HEK293 (cell line): ENCODE measurements around the gene EPS8.

Source experiments
- CTCF ChIA-PET: fragments of 350-600 bp; formaldehyde crosslinking; extraction: SDS; loops from one replicate; lab custom pipeline; 2021; ENCODE audit warnings: antibody characterized with exemption; lab: Yijun Ruan, JAX
- POLR2A ChIA-PET: fragments of 300-600 bp; formaldehyde crosslinking; extraction: SDS; loops from one replicate; lab custom pipeline; 2020; ENCODE audit warnings: antibody characterized with exemption, inconsistent platforms; lab: Yijun Ruan, JAX
- H3K27ac ChIP-seq: fragments of 200-500 bp; sonication (Bioruptor generic); 2 replicates; pipeline ENCODE4 v1.5.1; 2014; ENCODE audit warnings: low read depth, low read length, control low read depth, inconsistent platforms; ENCODE audit errors: extremely low read depth
- H3K36me3 ChIP-seq, 2 experiments: fragments of 200-500 bp in 1 of 2; sonication (Bioruptor generic) in 1 of 2; 1 replicate in 1 of 2; 2 replicates in 1 of 2; pipeline ENCODE4 v1.5.1; 2014 to 2017; ENCODE audit warnings: inconsistent platforms in 2 of 2, low read length in 2 of 2; ENCODE audit not compliant: control insufficient read depth in 2 of 2, insufficient read depth in 1 of 2
- H3K4me1 ChIP-seq: fragments of 200-500 bp; sonication (Bioruptor generic); 2 replicates; pipeline ENCODE4 v1.5.1; 2014; ENCODE audit warnings: mild to moderate bottlenecking, low read length, inconsistent platforms; ENCODE audit not compliant: control insufficient read depth, insufficient read depth
- H3K4me3 ChIP-seq: 2 replicates; pipeline ENCODE4 v1.5.1; 2011; ENCODE audit warnings: low read depth, mild to moderate bottlenecking, control low read depth, low read length, moderate library complexity
- H3K9me3 ChIP-seq: fragments of 200-500 bp; sonication (Bioruptor generic); 2 replicates; pipeline ENCODE4 v1.5.1; 2014; ENCODE audit warnings: low read depth, low read length, inconsistent platforms; ENCODE audit not compliant: control insufficient read depth, insufficient read depth
- EGR2 ChIP-seq: fragments of 450-650 bp; formaldehyde crosslinking; IDR thresholded peaks from 2 replicates; pipeline ENCODE4 v1.5.1; 2016; ENCODE audit warnings: low read depth, missing biosample characterization, missing genetic modification characterization
- MYNN ChIP-seq: fragments of 450-650 bp; formaldehyde crosslinking; IDR thresholded peaks from 2 replicates; pipeline ENCODE4 v1.5.1; 2016; ENCODE audit warnings: missing biosample characterization, missing genetic modification characterization, borderline replicate concordance
- SCRT1 ChIP-seq: fragments of 450-650 bp; formaldehyde crosslinking; IDR thresholded peaks from 2 replicates; pipeline ENCODE4 v1.5.1; 2016; ENCODE audit warnings: missing biosample characterization, missing genetic modification characterization, borderline replicate concordance
- SP2 ChIP-seq: fragments of 450-650 bp; formaldehyde crosslinking; IDR thresholded peaks from 2 replicates; pipeline ENCODE4 v1.5.1; 2016; ENCODE audit warnings: missing biosample characterization, missing genetic modification characterization
- SP3 ChIP-seq: fragments of 450-650 bp; formaldehyde crosslinking; IDR thresholded peaks from 2 replicates; pipeline ENCODE4 v1.5.1; 2016; ENCODE audit warnings: missing biosample characterization, missing genetic modification characterization
- TRIM28 ChIP-seq: IDR thresholded peaks from 2 replicates; pipeline ENCODE4 v1.6.1; 2011; ENCODE audit warnings: low read length, control low read depth, borderline replicate concordance
- ZNF138 ChIP-seq: fragments of 450-650 bp; formaldehyde crosslinking; IDR thresholded peaks from 2 replicates; pipeline ENCODE4 v1.5.1; 2016; ENCODE audit warnings: missing biosample characterization, missing genetic modification characterization, borderline replicate concordance
- ZNF155 ChIP-seq: fragments of 450-650 bp; formaldehyde crosslinking; IDR thresholded peaks from 2 replicates; pipeline ENCODE4 v1.5.1; 2016; ENCODE audit warnings: missing biosample characterization, missing genetic modification characterization
- ZNF221 ChIP-seq: fragments of 450-650 bp; formaldehyde crosslinking; IDR thresholded peaks from 2 replicates; pipeline ENCODE4 v1.5.1; 2017; ENCODE audit warnings: missing biosample characterization, missing genetic modification characterization, borderline replicate concordance
- ZNF37A ChIP-seq: fragments of 450-650 bp; IDR thresholded peaks from 2 replicates; pipeline ENCODE4 v1.5.1; 2018; ENCODE audit warnings: missing biosample characterization, missing genetic modification characterization
- ZNF394 ChIP-seq: fragments of 450-650 bp; formaldehyde crosslinking; IDR thresholded peaks from 2 replicates; pipeline ENCODE4 v1.5.1; 2016; ENCODE audit warnings: missing biosample characterization, missing genetic modification characterization, mild to moderate bottlenecking, moderate library complexity, borderline replicate concordance
- ZNF426 ChIP-seq: fragments of 450-650 bp; formaldehyde crosslinking; IDR thresholded peaks from 2 replicates; pipeline ENCODE4 v1.5.1; 2017; ENCODE audit warnings: missing biosample characterization, missing genetic modification characterization, mild to moderate bottlenecking, inconsistent platforms, moderate library complexity
- ZNF558 ChIP-seq: fragments of 450-650 bp; formaldehyde crosslinking; IDR thresholded peaks from 2 replicates; pipeline ENCODE4 v1.5.1; 2016; ENCODE audit warnings: missing biosample characterization, missing genetic modification characterization
- ZNF624 ChIP-seq: fragments of 450-650 bp; formaldehyde crosslinking; IDR thresholded peaks from 2 replicates; pipeline ENCODE4 v1.5.1; 2017; ENCODE audit warnings: missing biosample characterization, missing genetic modification characterization
- ZNF629 ChIP-seq: fragments of 450-650 bp; formaldehyde crosslinking; IDR thresholded peaks from 2 replicates; pipeline ENCODE4 v1.5.1; 2017; ENCODE audit warnings: missing biosample characterization, missing genetic modification characterization
- ZNF654 ChIP-seq: fragments of 450-650 bp; formaldehyde crosslinking; IDR thresholded peaks from 2 replicates; pipeline ENCODE4 v1.5.1; 2016; ENCODE audit warnings: low read depth, missing biosample characterization, missing genetic modification characterization
- ZNF791 ChIP-seq: fragments of 450-650 bp; formaldehyde crosslinking; IDR thresholded peaks from 2 replicates; pipeline ENCODE4 v1.5.1; 2016; ENCODE audit warnings: missing biosample characterization, missing genetic modification characterization
- TF ChIP-seq, protein P1 (sequence below): fragments of 450-650 bp; formaldehyde crosslinking; IDR thresholded peaks from 2 replicates; pipeline ENCODE4 v1.5.1; 2016; ENCODE audit warnings: missing biosample characterization, missing genetic modification characterization, low read depth
- TF ChIP-seq, protein P2 (sequence below): fragments of 450-650 bp; formaldehyde crosslinking; IDR thresholded peaks from 2 replicates; pipeline ENCODE4 v1.5.1; 2017; ENCODE audit warnings: missing biosample characterization, missing genetic modification characterization
- TF ChIP-seq, protein P3 (sequence below): fragments of 450-650 bp; formaldehyde crosslinking; IDR thresholded peaks from 2 replicates; pipeline ENCODE4 v1.5.1; 2017; ENCODE audit warnings: missing biosample characterization, missing genetic modification characterization
- TF ChIP-seq, protein P4 (sequence below): fragments of 450-650 bp; formaldehyde crosslinking; IDR thresholded peaks from 2 replicates; pipeline ENCODE4 v1.5.1; 2017; ENCODE audit warnings: missing biosample characterization, missing genetic modification characterization
- TF ChIP-seq, protein P5 (sequence below): fragments of 450-650 bp; formaldehyde crosslinking; IDR thresholded peaks from 2 replicates; pipeline ENCODE4 v1.5.1; 2016; ENCODE audit warnings: missing biosample characterization, missing genetic modification characterization

EPS8 gene

DNA sequence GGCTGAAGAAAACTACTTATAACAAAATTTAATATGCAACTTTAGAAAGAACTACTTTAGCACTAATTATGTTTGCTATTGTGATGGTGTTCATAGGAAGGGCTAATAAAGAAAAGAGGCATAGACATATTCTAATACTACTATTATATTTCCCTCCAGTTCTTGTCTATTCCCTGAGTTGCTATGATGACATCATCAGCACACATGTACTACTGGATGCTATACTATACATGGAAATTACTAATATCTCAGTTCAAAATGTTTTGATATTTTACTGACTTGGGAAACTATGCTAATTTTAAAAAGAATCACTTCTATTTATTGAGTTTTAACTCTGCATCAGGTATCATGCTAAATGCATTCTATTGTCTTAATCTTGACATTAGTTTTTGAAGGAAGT is 101.6 kb downstream of the EPS8 start:
- Histone ChIP-seq H3K27ac (no peak overlapping the region), H3K36me3 (no peaks in the 10 kb centered on the region), H3K9me3 (no peaks in the 10 kb centered on the region), H3K4me1 (peaks cover 36% of the 10 kb centered on the region)
- ChIA-PET POLR2A (no interaction called here), CTCF (no interaction called here)
- no peak for TF ChIP-seq ZNF558 (tag by site-specific recombination)
- TF ChIP-seq ZNF629 (tag by site-specific recombination), result peak; percentile 10; the same call in 1 of the 2 replicates
- TF ChIP-seq, protein P1, sequence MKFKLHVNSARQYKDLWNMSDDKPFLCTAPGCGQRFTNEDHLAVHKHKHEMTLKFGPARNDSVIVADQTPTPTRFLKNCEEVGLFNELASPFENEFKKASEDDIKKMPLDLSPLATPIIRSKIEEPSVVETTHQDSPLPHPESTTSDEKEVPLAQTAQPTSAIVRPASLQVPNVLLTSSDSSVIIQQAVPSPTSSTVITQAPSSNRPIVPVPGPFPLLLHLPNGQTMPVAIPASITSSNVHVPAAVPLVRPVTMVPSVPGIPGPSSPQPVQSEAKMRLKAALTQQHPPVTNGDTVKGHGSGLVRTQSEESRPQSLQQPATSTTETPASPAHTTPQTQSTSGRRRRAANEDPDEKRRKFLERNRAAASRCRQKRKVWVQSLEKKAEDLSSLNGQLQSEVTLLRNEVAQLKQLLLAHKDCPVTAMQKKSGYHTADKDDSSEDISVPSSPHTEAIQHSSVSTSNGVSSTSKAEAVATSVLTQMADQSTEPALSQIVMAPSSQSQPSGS, result peak; percentile 91
- TF ChIP-seq, all 188 proteins: peak for 2
- H3K4me3 ChIP-seq, result no peak overlapping the region

DNA sequence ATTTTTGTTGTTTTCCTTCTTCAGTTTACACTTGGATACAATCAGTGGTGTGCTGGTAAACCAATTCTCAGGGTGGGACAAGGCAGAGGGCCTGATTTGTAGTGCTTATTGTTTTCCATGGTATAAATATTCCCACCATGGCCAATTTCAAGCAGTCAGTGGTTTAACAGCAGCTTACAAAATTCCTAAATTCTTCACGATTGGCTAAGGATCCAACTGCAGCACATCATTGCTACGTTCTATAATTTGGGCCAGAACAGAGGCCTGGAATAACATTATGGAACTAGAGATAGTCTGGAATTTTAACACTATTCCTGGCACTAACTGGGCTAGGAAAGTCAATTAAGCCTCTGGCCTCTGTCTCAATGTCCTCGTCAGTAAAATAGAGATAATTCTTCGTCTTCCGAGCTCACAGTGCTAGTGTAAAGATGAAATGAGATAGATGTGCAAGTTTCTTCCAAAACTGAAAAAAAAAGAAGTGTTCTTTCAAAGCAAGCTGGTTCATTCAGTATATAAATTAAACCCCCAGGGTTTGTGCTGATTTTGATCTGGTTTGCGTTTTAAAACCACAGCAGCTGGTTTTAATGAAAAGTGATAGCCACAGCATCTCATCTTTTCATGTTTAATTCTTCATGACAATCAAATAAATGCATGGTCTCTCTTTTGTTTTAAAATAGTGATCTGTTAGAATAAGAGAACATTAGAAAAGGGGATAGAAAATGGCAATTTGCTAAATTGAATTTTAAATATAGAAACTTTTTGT is 104.1 kb downstream of the EPS8 start:
- Histone ChIP-seq H3K36me3 (no peaks in the 10 kb centered on the region), H3K4me1 (peaks cover 26% of the 10 kb centered on the region), H3K9me3 (no peaks in the 10 kb centered on the region), H3K27ac (no peak overlapping the region), H3K4me3 (no peak overlapping the region)
- TF ChIP-seq TRIM28 (no peak), EGR2 (tag by site-specific recombination) (no peak), ZNF155 (no peak), SCRT1 (tag by site-specific recombination) (no peak), ZNF138 (tag by site-specific recombination) (no peak), SP2 (tag by site-specific recombination) (no peak), ZNF624 (tag by site-specific recombination) (no peak), ZNF791 (tag by site-specific recombination) (no peak), ZNF37A (tag by site-specific recombination) (no peak)
- TF ChIP-seq, protein P2, sequence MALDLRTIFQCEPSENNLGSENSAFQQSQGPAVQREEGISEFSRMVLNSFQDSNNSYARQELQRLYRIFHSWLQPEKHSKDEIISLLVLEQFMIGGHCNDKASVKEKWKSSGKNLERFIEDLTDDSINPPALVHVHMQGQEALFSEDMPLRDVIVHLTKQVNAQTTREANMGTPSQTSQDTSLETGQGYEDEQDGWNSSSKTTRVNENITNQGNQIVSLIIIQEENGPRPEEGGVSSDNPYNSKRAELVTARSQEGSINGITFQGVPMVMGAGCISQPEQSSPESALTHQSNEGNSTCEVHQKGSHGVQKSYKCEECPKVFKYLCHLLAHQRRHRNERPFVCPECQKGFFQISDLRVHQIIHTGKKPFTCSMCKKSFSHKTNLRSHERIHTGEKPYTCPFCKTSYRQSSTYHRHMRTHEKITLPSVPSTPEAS, result no peak
- TF ChIP-seq, protein P3, sequence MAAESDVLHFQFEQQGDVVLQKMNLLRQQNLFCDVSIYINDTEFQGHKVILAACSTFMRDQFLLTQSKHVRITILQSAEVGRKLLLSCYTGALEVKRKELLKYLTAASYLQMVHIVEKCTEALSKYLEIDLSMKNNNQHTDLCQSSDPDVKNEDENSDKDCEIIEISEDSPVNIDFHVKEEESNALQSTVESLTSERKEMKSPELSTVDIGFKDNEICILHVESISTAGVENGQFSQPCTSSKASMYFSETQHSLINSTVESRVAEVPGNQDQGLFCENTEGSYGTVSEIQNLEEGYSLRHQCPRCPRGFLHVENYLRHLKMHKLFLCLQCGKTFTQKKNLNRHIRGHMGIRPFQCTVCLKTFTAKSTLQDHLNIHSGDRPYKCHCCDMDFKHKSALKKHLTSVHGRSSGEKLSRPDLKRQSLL, result no peak
- TF ChIP-seq, protein P4, sequence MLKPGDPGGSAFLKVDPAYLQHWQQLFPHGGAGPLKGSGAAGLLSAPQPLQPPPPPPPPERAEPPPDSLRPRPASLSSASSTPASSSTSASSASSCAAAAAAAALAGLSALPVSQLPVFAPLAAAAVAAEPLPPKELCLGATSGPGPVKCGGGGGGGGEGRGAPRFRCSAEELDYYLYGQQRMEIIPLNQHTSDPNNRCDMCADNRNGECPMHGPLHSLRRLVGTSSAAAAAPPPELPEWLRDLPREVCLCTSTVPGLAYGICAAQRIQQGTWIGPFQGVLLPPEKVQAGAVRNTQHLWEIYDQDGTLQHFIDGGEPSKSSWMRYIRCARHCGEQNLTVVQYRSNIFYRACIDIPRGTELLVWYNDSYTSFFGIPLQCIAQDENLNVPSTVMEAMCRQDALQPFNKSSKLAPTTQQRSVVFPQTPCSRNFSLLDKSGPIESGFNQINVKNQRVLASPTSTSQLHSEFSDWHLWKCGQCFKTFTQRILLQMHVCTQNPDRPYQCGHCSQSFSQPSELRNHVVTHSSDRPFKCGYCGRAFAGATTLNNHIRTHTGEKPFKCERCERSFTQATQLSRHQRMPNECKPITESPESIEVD, result no peak
- ChIA-PET CTCF (no interaction called here), POLR2A (no interaction called here)

DNA sequence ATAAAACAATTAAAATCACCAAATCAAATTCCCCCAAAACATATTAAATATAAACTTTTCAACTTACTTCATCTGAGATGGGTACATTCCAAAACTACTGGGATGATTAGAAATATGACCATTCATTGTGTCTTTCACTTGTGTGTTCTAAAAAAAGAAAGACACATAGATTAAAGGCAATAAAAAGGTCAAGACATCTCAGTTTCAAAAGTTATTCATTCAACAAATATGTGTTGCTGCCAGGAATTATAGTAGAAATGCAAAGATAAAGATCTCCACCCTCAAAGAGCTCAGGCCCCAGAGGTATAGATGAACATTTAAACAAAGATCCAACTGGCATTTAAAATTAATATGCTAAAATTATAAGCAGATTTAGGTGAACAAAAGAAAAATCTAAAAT is 106.4 kb downstream of the EPS8 start:
- H3K27ac ChIP-seq, result no peak overlapping the region
- CTCF ChIA-PET, result no interaction called here
- TF ChIP-seq SP3 (no peak), ZNF426 (tag by site-specific recombination) (no peak), SP2 (tag by site-specific recombination) (no peak), MYNN (tag by site-specific recombination) (no peak), ZNF221 (no peak), ZNF654 (tag by site-specific recombination) (no peak), ZNF394 (tag by site-specific recombination) (no peak)
- TF ChIP-seq, protein P5, sequence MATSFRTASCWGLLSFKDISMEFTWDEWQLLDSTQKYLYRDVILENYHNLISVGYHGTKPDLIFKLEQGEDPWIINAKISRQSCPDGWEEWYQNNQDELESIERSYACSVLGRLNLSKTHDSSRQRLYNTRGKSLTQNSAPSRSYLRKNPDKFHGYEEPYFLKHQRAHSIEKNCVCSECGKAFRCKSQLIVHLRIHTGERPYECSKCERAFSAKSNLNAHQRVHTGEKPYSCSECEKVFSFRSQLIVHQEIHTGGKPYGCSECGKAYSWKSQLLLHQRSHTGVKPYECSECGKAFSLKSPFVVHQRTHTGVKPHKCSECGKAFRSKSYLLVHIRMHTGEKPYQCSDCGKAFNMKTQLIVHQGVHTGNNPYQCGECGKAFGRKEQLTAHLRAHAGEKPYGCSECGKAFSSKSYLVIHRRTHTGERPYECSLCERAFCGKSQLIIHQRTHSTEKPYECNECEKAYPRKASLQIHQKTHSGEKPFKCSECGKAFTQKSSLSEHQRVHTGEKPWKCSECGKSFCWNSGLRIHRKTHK (tag by site-specific recombination), result no peak

More for the DNA sequence above, 106.4 kb downstream of the EPS8 start:
- no peak overlapping the region for H3K4me3 ChIP-seq
- no peaks in the 10 kb centered on the region for H3K36me3 ChIP-seq
- POLR2A ChIA-PET, result no interaction called here
- H3K9me3 ChIP-seq, result no peaks in the 10 kb centered on the region
- peaks cover 11% of the 10 kb centered on the region for H3K4me1 ChIP-seq
